B cell (primary cell): ENCODE measurements around the gene GGACT. TPM values are rescaled to one million over a fixed set of nuclear protein-coding genes. Genes with fewer than 3 reads are reported as not detected.

Experiments used
- ATAC-seq: fragments of 200-7000 bp; cut with Tn5 transposase; one replicate; pipeline ENCODE4 v1.10.0; 2021; ENCODE audit warnings: low read depth, mild to moderate bottlenecking, moderate number of reproducible peaks, moderate library complexity
- CTCF ChIA-PET: fragments of 350-600 bp; sonication (Branson Sonifier 250); formaldehyde crosslinking; loops from one replicate; lab custom pipeline; 2021; ENCODE audit warnings: antibody characterized with exemption, inconsistent platforms; lab: Charles Lee
- POLR2A ChIA-PET: fragments of 350-600 bp; sonication (Branson Sonifier 250); formaldehyde crosslinking; loops from one replicate; lab custom pipeline; 2021; ENCODE audit warnings: antibody characterized with exemption; lab: Charles Lee
- DNase-seq: peaks from one replicate; pipeline ENCODE4 v3.0.0; 2013
- H2AFZ ChIP-seq: 2 replicates; pipeline ENCODE4 v1.6.1; 2012; ENCODE audit warnings: mild to moderate bottlenecking, low read depth, low read length; ENCODE audit not compliant: insufficient read depth, poor library complexity, severe bottlenecking
- H3K27ac ChIP-seq, 2 donors: 1 replicate in 1 of 2; 2 replicates in 1 of 2; pipeline ENCODE4 v1.5.1; 2012 to 2013; ENCODE audit warnings: low read length in 2 of 2, mild to moderate bottlenecking in 2 of 2, moderate library complexity in 1 of 2
- H3K27me3 ChIP-seq, 4 experiments: fragments of 200-600 bp in 1 of 4; sonication (generic) in 1 of 4; replicated peaks in 1 of 4; 1 replicate in 2 of 4; 2 replicates in 2 of 4; pipeline versions ENCODE4 v1.6.1 to v1.7.0; 2013 to 2016; ENCODE audit warnings: low read length in 3 of 4, mild to moderate bottlenecking in 2 of 4, mixed read lengths in 1 of 4, moderate library complexity in 1 of 4; ENCODE audit not compliant: insufficient read depth in 4 of 4, control insufficient read depth in 3 of 4; ENCODE audit errors: control extremely low read depth in 1 of 4
- H3K36me3 ChIP-seq, 2 experiments: replicated peaks in 1 of 2; 1 replicate in 1 of 2; 2 replicates in 1 of 2; pipeline versions ENCODE4 v1.6.1 to v1.7.1; 2013; ENCODE audit warnings: low read length in 1 of 2; ENCODE audit not compliant: insufficient read depth in 2 of 2, control insufficient read depth in 1 of 2; ENCODE audit errors: control extremely low read depth in 1 of 2, extremely low read depth in 1 of 2
- H3K4me1 ChIP-seq, 2 donors: fragments of 200-600 bp in 1 of 2; sonication (generic) in 1 of 2; 1 replicate in 1 of 2; 2 replicates in 1 of 2; pipeline versions ENCODE4 v1.5.1 to v1.6.1; 2013 to 2017; ENCODE audit warnings: low read length in 2 of 2; ENCODE audit not compliant: control insufficient read depth in 2 of 2, insufficient read depth in 2 of 2
- H3K4me2 ChIP-seq: replicated peaks from 2 replicates; pipeline ENCODE3; 2012; ENCODE audit warnings: mild to moderate bottlenecking, low read depth, low read length; ENCODE audit not compliant: poor library complexity, severe bottlenecking
- H3K4me3 ChIP-seq, 5 experiments: fragments of 200-600 bp in 1 of 5; sonication (generic) in 1 of 5; 1 replicate in 3 of 5; 2 replicates in 2 of 5; pipeline versions ENCODE4 v1.5.1 to v1.7.0; 2011 to 2016; ENCODE audit warnings: low read length in 4 of 5, mild to moderate bottlenecking in 4 of 5, low read depth in 2 of 5, control low read depth in 1 of 5, moderate library complexity in 1 of 5; ENCODE audit not compliant: insufficient read depth in 1 of 5; ENCODE audit errors: control extremely low read depth in 1 of 5, extremely low read depth in 1 of 5
- H3K79me2 ChIP-seq: fragments of 200-600 bp; sonication (generic); one replicate; pipeline ENCODE4 v1.6.0; 2016; ENCODE audit warnings: low read length; ENCODE audit not compliant: control insufficient read depth, insufficient read depth
- H3K9ac ChIP-seq: fragments of 200-600 bp; sonication (generic); 2 replicates; pipeline ENCODE4 v1.6.1; 2017; ENCODE audit warnings: mild to moderate bottlenecking, low read length, moderate library complexity
- H3K9me3 ChIP-seq, 3 donors: one replicate each; pipeline versions ENCODE4 v1.6.1 to v1.7.1; 2013; ENCODE audit warnings: low read length in 2 of 3; ENCODE audit not compliant: control insufficient read depth in 2 of 3, insufficient read depth in 1 of 3; ENCODE audit errors: control extremely low read depth in 1 of 3
- H4K20me1 ChIP-seq: 2 replicates; pipeline ENCODE4 v1.6.0; 2012; ENCODE audit warnings: mild to moderate bottlenecking, low read length; ENCODE audit not compliant: insufficient read depth, control insufficient read depth, poor library complexity, severe bottlenecking
- H3K27ac Mint-ChIP-seq: one replicate; pipeline ENCODE4 v1.8.0; 2021; ENCODE audit warnings: mixed read lengths
- H3K27me3 Mint-ChIP-seq: one replicate; pipeline ENCODE4 v1.8.0; 2021; ENCODE audit warnings: mixed read lengths
- H3K4me1 Mint-ChIP-seq: one replicate; pipeline ENCODE4 v1.8.0; 2021; ENCODE audit warnings: mixed read lengths
- H3K4me3 Mint-ChIP-seq: one replicate; pipeline ENCODE4 v1.8.0; 2021; ENCODE audit warnings: mixed read lengths
- H3K9me3 Mint-ChIP-seq: one replicate; pipeline ENCODE4 v1.8.0; 2022; ENCODE audit warnings: mixed read lengths; ENCODE audit not compliant: insufficient read depth
- EZH2 ChIP-seq: IDR thresholded peaks from 2 replicates; pipeline ENCODE4 v1.6.1; 2012; ENCODE audit warnings: borderline replicate concordance, low read depth, mild to moderate bottlenecking, moderate library complexity, low read length; ENCODE audit not compliant: insufficient read depth, poor library complexity, severe bottlenecking
- WGBS: methylation state at CpG from one replicate; pipeline ENCODE4 v1.1.5; 2013; ENCODE audit warnings: missing lambda C conversion rate; ENCODE audit not compliant: insufficient coverage; 5-methylcytosine and 5-hydroxymethylcytosine counted together
- intact Hi-C: fragments of 100-400 bp; cut with micrococcal nuclease; formaldehyde crosslinking; loops from one replicate; pipeline ENCODE4 v1.10.0; 2022
- polyA plus RNA-seq: library from polyadenylated mRNA; depleted of rRNA; stranded (reverse); fragments of >200 nt; gene quantifications from 2 replicates; pipeline ENCODE4 v1.2.3, GENCODE V29; 2012
- total RNA-seq, 2 donors: library from RNA; stranded (reverse); fragments of 120-200 nt in 1 of 2; gene quantifications; 1 replicate in 1 of 2; 2 replicates in 1 of 2; pipeline versions ENCODE4 v1.2.3 to v1.2.4, GENCODE V29; 2013 to 2022
- TF ChIP-seq, protein P1 (sequence below): fragments of 200-600 bp; IDR thresholded peaks from one replicate; pipeline ENCODE4 v1.8.0; 2022; ENCODE audit warnings: antibody characterized with exemption, mild to moderate bottlenecking

Gene GGACT
- total and polyA plus RNA-seq, 2 donors (not counting 1 experiment from before 2014, with no cell fraction given) = 3.2 to 3.5 TPM

DNA sequence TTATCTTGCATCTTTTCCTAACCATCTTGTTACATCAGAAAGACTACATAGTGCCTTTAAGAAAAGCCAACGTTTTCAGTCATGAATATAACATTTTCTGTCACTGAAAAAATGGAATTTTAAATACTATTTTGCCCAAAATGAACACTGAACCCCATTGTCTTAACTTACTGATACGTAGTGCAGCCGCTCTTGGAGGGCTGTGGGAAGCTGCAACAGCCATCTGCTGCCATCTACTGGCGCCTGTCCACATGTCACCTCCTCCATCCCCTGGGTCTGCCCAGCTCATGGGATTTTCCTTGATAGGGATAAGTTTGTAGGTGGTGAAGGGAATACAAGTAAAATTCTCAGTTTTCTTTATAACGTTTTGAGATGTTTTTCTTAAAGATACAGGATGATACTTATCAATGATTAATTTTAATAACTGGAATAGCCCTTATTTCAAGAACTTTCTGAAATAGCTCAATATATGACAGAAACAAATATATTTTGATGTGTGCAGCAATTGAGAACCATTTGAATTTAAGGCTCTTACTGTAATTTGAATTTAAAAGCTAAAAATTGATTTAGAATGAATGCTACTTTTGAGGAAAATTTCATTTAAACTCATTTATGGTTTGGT is 73.7 kb downstream of the GGACT start:
- peak; percentile 84 for ATAC-seq
- no peaks in the 10 kb centered on the region for H3K9me3 Mint-ChIP-seq
- 0% methylated on average over 2 of the region's 5 CpGs for WGBS
- no peak overlapping the region for H3K27ac Mint-ChIP-seq
- Histone ChIP-seq H3K27ac (no peak overlapping the region), H3K4me1 (no peaks in the 10 kb centered on the region), H3K79me2 (no peaks in the 10 kb centered on the region), H3K36me3 (no peaks in the 10 kb centered on the region), H3K4me3 (no peak overlapping the region), H2AFZ (no peak overlapping the region), H3K9me3 (no peaks in the 10 kb centered on the region), H3K27me3 (no peaks in the 10 kb centered on the region), H4K20me1 (no peaks in the 10 kb centered on the region), H3K9ac (no peak overlapping the region), H3K4me2 (no peak overlapping the region)
- intact Hi-C loops = loop anchor here (1.0 to 10.0 kb wide), 6 partner anchors 615 to 1340 kb away; no protein-coding TSS in a partner anchor
- no peak for TF ChIP-seq EZH2
- TF ChIP-seq, protein P1, sequence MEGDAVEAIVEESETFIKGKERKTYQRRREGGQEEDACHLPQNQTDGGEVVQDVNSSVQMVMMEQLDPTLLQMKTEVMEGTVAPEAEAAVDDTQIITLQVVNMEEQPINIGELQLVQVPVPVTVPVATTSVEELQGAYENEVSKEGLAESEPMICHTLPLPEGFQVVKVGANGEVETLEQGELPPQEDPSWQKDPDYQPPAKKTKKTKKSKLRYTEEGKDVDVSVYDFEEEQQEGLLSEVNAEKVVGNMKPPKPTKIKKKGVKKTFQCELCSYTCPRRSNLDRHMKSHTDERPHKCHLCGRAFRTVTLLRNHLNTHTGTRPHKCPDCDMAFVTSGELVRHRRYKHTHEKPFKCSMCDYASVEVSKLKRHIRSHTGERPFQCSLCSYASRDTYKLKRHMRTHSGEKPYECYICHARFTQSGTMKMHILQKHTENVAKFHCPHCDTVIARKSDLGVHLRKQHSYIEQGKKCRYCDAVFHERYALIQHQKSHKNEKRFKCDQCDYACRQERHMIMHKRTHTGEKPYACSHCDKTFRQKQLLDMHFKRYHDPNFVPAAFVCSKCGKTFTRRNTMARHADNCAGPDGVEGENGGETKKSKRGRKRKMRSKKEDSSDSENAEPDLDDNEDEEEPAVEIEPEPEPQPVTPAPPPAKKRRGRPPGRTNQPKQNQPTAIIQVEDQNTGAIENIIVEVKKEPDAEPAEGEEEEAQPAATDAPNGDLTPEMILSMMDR = peak; percentile 95
- ChIA-PET POLR2A (interaction anchor here (0.7 kb wide), 1 partner anchor 1267 kb away, joined by 4 read pairs; no protein-coding TSS in a partner anchor), CTCF (interaction anchor here (0.5 to 7.1 kb wide), 33 partner anchors 9 to 1675 kb away, joined by 3 to 105 read pairs (median 4); partner anchors contain the start of gene PCCA)
- DNase-seq = peak; percentile 74
- no peak overlapping the region for H3K4me3 Mint-ChIP-seq
- no peaks in the 10 kb centered on the region for H3K27me3 Mint-ChIP-seq
- H3K4me1 Mint-ChIP-seq = peaks cover 3% of the 10 kb centered on the region

GRCh38 chr13:100513987-100514670 is 74.5 kb downstream of the GGACT start:
- Histone ChIP-seq H3K9ac (no peak overlapping the region), H3K27ac (no peak overlapping the region), H3K4me3 (no peak overlapping the region), H3K36me3 (no peaks in the 10 kb centered on the region), H2AFZ (no peak overlapping the region), H3K79me2 (no peaks in the 10 kb centered on the region), H3K4me2 (no peak overlapping the region), H3K9me3 (no peaks in the 10 kb centered on the region), H3K27me3 (no peaks in the 10 kb centered on the region), H4K20me1 (no peaks in the 10 kb centered on the region), H3K4me1 (no peaks in the 10 kb centered on the region)
- ChIA-PET POLR2A (no interaction called here), CTCF (interaction anchor here (1.0 to 7.1 kb wide), 23 partner anchors 7 to 1674 kb away, joined by 3 to 105 read pairs (median 5); partner anchors contain the start of gene PCCA)
- WGBS = 100% methylated on average over 2 of the region's 8 CpGs
- Mint-ChIP-seq H3K27ac (no peak overlapping the region), H3K9me3 (no peaks in the 10 kb centered on the region), H3K27me3 (no peaks in the 10 kb centered on the region), H3K4me3 (no peak overlapping the region), H3K4me1 (peaks cover 3% of the 10 kb centered on the region)
- TF ChIP-seq, protein P1 = no peak
- TF ChIP-seq EZH2 = no peak
- ATAC-seq (no peak), DNase-seq (no peak)
- intact Hi-C loops = loop anchor here (1.0 to 10.0 kb wide), 4 partner anchors 858 to 1339 kb away; no protein-coding TSS in a partner anchor
